MCF 10A (cell line): Measurements from ENCODE around the gene SRRM2. TPM values are rescaled to one million over a fixed set of nuclear protein-coding genes. Genes with fewer than 3 reads are reported as not detected.

Experiments
- BruUV-seq: library from RNA; stranded (reverse); fragments of 400-500 nt; replicated peaks from 2 replicates; lab custom pipeline; 2021; lab: Mats Ljungman, UMichigan
- CTCF ChIA-PET: fragments of 300-600 bp; sonication (Branson Sonifier 250); formaldehyde crosslinking; extraction: SDS; loops from one replicate; lab custom pipeline; 2021; ENCODE audit warnings: antibody characterized with exemption, inconsistent platforms; lab: Yijun Ruan, JAX
- POLR2A ChIA-PET: fragments of 300-600, 350-650 bp; sonication (Branson Sonifier 250); formaldehyde crosslinking; extraction: SDS; loops from one replicate; lab custom pipeline; 2020; ENCODE audit warnings: antibody characterized with exemption, inconsistent platforms; lab: Yijun Ruan, JAX
- DNase-seq: peaks from one replicate; pipeline ENCODE4 v3.0.0-alpha.2; 2018; ENCODE audit not compliant: unreplicated experiment
- H3K27ac Mint-ChIP-seq: one replicate; pipeline ENCODE4 v1.8.0; 2022; ENCODE audit warnings: mild to moderate bottlenecking, low read depth, mixed read lengths; ENCODE audit not compliant: unreplicated experiment
- H3K27me3 Mint-ChIP-seq: one replicate; pipeline ENCODE4 v1.8.0; 2022; ENCODE audit warnings: mixed read lengths; ENCODE audit not compliant: insufficient read depth, unreplicated experiment
- H3K36me3 Mint-ChIP-seq: one replicate; pipeline ENCODE4 v1.8.0; 2022; ENCODE audit warnings: mild to moderate bottlenecking, moderate library complexity, mixed read lengths; ENCODE audit not compliant: insufficient read depth, unreplicated experiment
- H3K4me1 Mint-ChIP-seq: one replicate; pipeline ENCODE4 v1.8.0; 2022; ENCODE audit warnings: mixed read lengths; ENCODE audit not compliant: insufficient read depth, unreplicated experiment
- H3K4me3 Mint-ChIP-seq: one replicate; pipeline ENCODE4 v1.8.0; 2022; ENCODE audit warnings: mild to moderate bottlenecking, moderate library complexity, mixed read lengths; ENCODE audit not compliant: unreplicated experiment
- H3K9me3 Mint-ChIP-seq: one replicate; pipeline ENCODE4 v1.8.0; 2022; ENCODE audit warnings: mixed read lengths; ENCODE audit not compliant: unreplicated experiment
- intact Hi-C: fragments of 100-400 bp; cut with micrococcal nuclease; formaldehyde crosslinking; loops from 2 replicates; pipeline ENCODE4 v1.14.1; 2022
- total RNA-seq: library from RNA; stranded (reverse); gene quantifications from 2 replicates; pipeline ENCODE4 v1.2.3, GENCODE V29; 2022
- TF ChIP-seq, protein P1 (sequence below): fragments of 200-600 bp; IDR thresholded peaks from one replicate; pipeline ENCODE4 v1.8.0; 2022; ENCODE audit warnings: antibody characterized with exemption, mild to moderate bottlenecking; ENCODE audit not compliant: unreplicated experiment

SRRM2 gene
- total RNA-seq, 1 experiment from 2014 or later = 779 TPM

DNA sequence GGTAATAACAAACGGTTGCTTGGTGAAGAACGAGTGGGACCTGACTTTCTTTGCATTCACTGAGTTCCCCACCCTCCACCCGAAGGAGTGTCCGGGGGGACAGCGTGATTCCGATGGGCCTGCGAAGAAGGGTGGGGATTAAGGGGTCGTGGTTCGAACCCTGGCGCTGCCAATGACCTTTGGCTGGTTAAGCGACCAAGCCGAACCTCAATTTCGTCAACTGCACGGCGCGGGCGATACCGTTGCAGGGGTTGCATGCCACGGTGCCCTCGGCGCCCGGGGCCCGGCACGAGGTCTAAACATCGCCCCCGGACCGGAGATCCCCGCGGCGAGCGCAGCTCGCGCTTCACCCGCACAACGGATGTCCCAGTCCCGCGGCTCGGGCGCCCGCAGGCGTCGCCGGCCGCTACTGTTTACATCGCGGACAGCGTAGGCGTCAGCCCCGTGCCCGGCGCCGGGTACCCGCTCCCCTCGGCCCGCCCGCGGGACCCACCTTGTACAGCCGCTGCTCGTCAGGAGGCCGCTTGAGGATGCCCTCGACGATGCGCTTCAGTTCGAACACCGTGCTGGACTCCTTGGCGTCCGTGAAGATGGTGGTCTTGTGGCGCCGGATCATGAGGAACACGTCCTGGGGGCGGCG is 24.2 kb downstream of the SRRM2 start:
- H3K36me3 Mint-ChIP-seq = peaks cover 46% of the 10 kb centered on the region
- no peak for DNase-seq
- POLR2A ChIA-PET = interaction anchor here (0.6 to 6.5 kb wide), 19 partner anchors 9 to 139 kb away, joined by 3 to 79 read pairs (median 4); partner anchors contain the start of genes FLYWCH2, KCTD5, PRSS22 and SRRM2
- H3K9me3 Mint-ChIP-seq = no peaks in the 10 kb centered on the region
- TSS peak; percentile 25 for BruUV-seq
- peak overlapping the region; percentile 96 for H3K4me3 Mint-ChIP-seq
- H3K27ac Mint-ChIP-seq = peak overlapping the region; percentile 96
- intact Hi-C loops = loop anchor here (2.0 kb wide), 1 partner anchor 92 kb away; no protein-coding TSS in a partner anchor
- no peaks in the 10 kb centered on the region for H3K27me3 Mint-ChIP-seq
- CTCF ChIA-PET = interaction anchor here (0.6 to 1.1 kb wide), 3 partner anchors 63 to 136 kb away, joined by 3 read pairs; no protein-coding TSS in a partner anchor
- peaks cover 24% of the 10 kb centered on the region for H3K4me1 Mint-ChIP-seq
- TF ChIP-seq, protein P1, sequence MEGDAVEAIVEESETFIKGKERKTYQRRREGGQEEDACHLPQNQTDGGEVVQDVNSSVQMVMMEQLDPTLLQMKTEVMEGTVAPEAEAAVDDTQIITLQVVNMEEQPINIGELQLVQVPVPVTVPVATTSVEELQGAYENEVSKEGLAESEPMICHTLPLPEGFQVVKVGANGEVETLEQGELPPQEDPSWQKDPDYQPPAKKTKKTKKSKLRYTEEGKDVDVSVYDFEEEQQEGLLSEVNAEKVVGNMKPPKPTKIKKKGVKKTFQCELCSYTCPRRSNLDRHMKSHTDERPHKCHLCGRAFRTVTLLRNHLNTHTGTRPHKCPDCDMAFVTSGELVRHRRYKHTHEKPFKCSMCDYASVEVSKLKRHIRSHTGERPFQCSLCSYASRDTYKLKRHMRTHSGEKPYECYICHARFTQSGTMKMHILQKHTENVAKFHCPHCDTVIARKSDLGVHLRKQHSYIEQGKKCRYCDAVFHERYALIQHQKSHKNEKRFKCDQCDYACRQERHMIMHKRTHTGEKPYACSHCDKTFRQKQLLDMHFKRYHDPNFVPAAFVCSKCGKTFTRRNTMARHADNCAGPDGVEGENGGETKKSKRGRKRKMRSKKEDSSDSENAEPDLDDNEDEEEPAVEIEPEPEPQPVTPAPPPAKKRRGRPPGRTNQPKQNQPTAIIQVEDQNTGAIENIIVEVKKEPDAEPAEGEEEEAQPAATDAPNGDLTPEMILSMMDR = no peak

DNA sequence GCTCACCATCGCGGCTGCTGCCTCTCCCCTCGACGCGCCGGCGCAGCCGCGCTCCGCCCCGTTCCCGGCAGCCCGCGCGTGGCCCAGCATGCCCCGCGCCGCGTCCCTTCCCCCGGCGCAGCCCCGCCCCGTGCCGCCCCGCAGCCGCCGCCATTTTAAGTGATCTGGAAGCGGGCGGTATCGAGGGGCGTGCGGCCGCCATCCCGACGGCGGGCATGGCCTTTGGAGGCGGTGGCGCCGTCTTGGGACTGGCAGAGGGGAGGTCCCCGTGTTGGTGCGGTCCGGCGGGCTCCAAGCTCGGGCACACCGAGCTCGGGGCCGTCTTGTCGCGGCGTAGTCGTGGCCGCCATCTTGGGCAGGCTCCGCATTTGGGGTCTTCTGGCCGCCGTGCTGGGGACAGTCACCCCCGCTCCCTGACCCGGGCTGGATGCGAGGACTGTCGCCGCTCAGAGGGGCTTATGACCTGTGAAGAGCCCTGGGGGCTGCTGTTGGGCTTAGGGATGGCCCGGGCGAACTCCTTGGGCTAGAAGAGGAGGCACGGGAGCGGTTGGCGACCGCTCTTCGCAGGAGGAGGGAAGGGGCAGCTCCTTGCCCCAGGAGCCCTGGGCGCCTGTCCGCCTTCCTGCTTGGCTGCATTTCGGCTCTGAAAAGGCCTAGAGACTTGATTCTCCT is 24.9 kb downstream of the SRRM2 start, which contains the start of gene ELOB:
Gene ELOB (minus strand): TSS at position 50 of the 672 bp plus-strand sequence. CDS start 41 bp downstream, at position 9.
- TF ChIP-seq, protein P1 = no peak
- CTCF ChIA-PET = interaction anchor here (1.6 kb wide), 1 partner anchor 91 kb away, joined by 6 read pairs; no protein-coding TSS in a partner anchor
- peaks cover 19% of the 10 kb centered on the region for H3K4me1 Mint-ChIP-seq
- H3K27ac Mint-ChIP-seq = peak within 1 kb of the TSS; percentile 96
- H3K4me3 Mint-ChIP-seq = peak within 1 kb of the TSS; percentile 96
- peak; percentile 83 for DNase-seq
- intact Hi-C loops = loop anchor here (2.0 kb wide), 1 partner anchor 91 kb away; no protein-coding TSS in a partner anchor
- no peaks in the 10 kb centered on the region for H3K9me3 Mint-ChIP-seq
- H3K36me3 Mint-ChIP-seq = peaks cover 40% of the 10 kb centered on the region
- POLR2A ChIA-PET = interaction anchor here (0.6 to 6.5 kb wide), 15 partner anchors 10 to 382 kb away, joined by 3 to 79 read pairs (median 4); partner anchors contain the start of genes FLYWCH2, KCTD5 and SRRM2
- H3K27me3 Mint-ChIP-seq = no peaks in the 10 kb centered on the region
- BruUV-seq = TSS peak; percentile 70

DNA sequence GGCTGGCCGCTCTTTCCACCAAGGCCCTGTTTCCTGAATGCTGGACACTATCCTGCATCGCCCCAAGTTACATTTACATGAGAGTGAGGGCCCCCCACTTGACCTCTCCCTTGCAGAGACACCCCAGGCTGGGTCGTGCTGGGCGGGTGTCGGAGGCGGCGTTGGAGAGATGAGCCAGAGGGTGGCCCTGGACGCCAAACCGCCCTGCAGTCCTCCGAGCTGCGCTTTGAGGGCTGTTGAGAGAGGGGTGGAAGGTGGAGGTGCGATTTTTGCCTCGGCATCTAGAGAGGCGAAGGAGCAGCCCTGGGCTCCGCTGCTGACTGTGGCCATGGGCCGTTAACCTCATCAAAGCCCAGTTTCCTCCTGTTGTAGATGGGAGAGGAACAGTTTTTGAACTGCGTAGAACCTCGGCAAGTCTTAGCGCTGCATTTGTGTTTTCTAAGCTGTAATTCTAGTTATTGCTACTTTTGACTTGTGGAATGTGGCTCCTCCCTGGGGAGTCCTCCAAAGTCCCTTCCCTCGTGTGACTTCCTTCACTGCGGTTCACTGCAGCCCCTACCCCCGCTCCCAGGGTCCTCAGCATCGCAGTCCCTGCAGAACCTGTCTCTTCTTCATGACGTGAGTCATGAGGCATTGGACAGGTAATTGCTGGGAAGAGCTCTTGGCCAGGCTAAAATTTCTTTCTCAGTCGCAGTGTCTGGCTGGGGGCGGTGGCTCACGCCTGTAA is 25.6 kb downstream of the SRRM2 start:
- TF ChIP-seq, protein P1 = no peak
- BruUV-seq = no TSS peak
- no peak for DNase-seq
- CTCF ChIA-PET = interaction anchor here (0.6 to 1.6 kb wide), 7 partner anchors 9 to 394 kb away, joined by 3 to 6 read pairs (median 4); partner anchors contain the start of gene SRRM2
- intact Hi-C loops = loop anchor here (2.0 kb wide), 1 partner anchor 91 kb away; no protein-coding TSS in a partner anchor
- no peaks in the 10 kb centered on the region for H3K9me3 Mint-ChIP-seq
- peaks cover 12% of the 10 kb centered on the region for H3K4me1 Mint-ChIP-seq
- POLR2A ChIA-PET = interaction anchor here (0.6 to 6.5 kb wide), 15 partner anchors 10 to 853 kb away, joined by 3 to 79 read pairs (median 4); partner anchors contain the start of genes FLYWCH2, KCTD5 and SRRM2
- no peaks in the 10 kb centered on the region for H3K27me3 Mint-ChIP-seq
- peaks cover 33% of the 10 kb centered on the region for H3K36me3 Mint-ChIP-seq
- H3K4me3 Mint-ChIP-seq = peak overlapping the region; percentile 96
- peak overlapping the region; percentile 96 for H3K27ac Mint-ChIP-seq
